Spleen (tissue), 11 donors: Measurements from ENCODE around the gene APP. TPM values are rescaled to one million over a fixed set of nuclear protein-coding genes. Genes with fewer than 3 reads are reported as not detected.

Experiments used
- DNase-seq: peaks from one replicate; pipeline ENCODE4 v3.0.0-alpha.2; 2020
- H3K27ac ChIP-seq, 8 donors: fragments of 200-600 bp; sonication (generic) in 7 of 8; 1 replicate in 4 of 8; 2 replicates in 4 of 8; pipeline versions ENCODE4 v1.5.0 to v1.8.0; 2016 to 2021; ENCODE audit warnings: inconsistent platforms in 4 of 8, mild to moderate bottlenecking in 4 of 8, moderate library complexity in 1 of 8
- H3K27me3 ChIP-seq, 7 donors: fragments of 200-600 bp; sonication (generic) in 6 of 7; replicated peaks in 1 of 7; 1 replicate in 4 of 7; 2 replicates in 3 of 7; pipeline versions ENCODE4 v1.5.0 to v1.8.0; 2016 to 2021; ENCODE audit warnings: inconsistent platforms in 3 of 7, mild to moderate bottlenecking in 1 of 7
- H3K36me3 ChIP-seq, 6 donors: fragments of 200-600 bp; sonication (generic) in 5 of 6; 1 replicate in 4 of 6; 2 replicates in 2 of 6; pipeline versions ENCODE4 v1.5.0 to v1.8.0; 2016 to 2021; ENCODE audit warnings: inconsistent platforms in 2 of 6
- H3K4me1 ChIP-seq, 6 donors: fragments of 200-600 bp; sonication (generic) in 5 of 6; 1 replicate in 3 of 6; 2 replicates in 3 of 6; pipeline versions ENCODE4 v1.5.0 to v1.8.0; 2016 to 2021; ENCODE audit warnings: inconsistent platforms in 3 of 6
- H3K4me3 ChIP-seq, 8 donors: fragments of 200-600 bp; sonication (generic) in 7 of 8; 1 replicate in 4 of 8; 2 replicates in 4 of 8; pipeline versions ENCODE4 v1.5.0 to v1.8.0; 2016 to 2021; ENCODE audit warnings: inconsistent platforms in 4 of 8, mild to moderate bottlenecking in 4 of 8, moderate library complexity in 2 of 8
- H3K9me3 ChIP-seq, 8 donors: fragments of 200-600 bp; sonication (generic) in 7 of 8; 1 replicate in 4 of 8; 2 replicates in 4 of 8; pipeline versions ENCODE4 v1.5.0 to v1.8.0; 2016 to 2021; ENCODE audit warnings: inconsistent platforms in 4 of 8
- CTCF ChIP-seq, 11 experiments: fragments of 200-600 bp in 7 of 11; fragments of 450-650 bp in 4 of 11; sonication (generic) in 4 of 11; IDR thresholded peaks in 8 of 11; conservative IDR thresholded peaks in 3 of 11; 1 replicate in 7 of 11; 2 replicates in 4 of 11; pipeline versions ENCODE4 v1.4.0 to v1.8.0; 2016 to 2021; ENCODE audit warnings: antibody characterized with exemption in 11 of 11, inconsistent platforms in 4 of 11, mild to moderate bottlenecking in 1 of 11
- POLR2A ChIP-seq, 3 donors: fragments of 450-650 bp; IDR thresholded peaks; one replicate each; pipeline ENCODE4 v1.5.1; 2017; ENCODE audit warnings: antibody characterized with exemption in 3 of 3, mild to moderate bottlenecking in 1 of 3
- POLR2AphosphoS5 ChIP-seq, 3 donors: sonication (generic); formaldehyde crosslinking; IDR thresholded peaks; one replicate each; pipeline ENCODE4 v1.5.1; 2017; ENCODE audit warnings: antibody characterized with exemption in 3 of 3
- WGBS, 5 donors: extraction: QIAGEN DNeasy Blood & Tissue Kit in 3 of 5; methylation state at CpG; one replicate each; pipeline versions ENCODE4 v1.1.5 to v1.1.7; 2013 to 2018; 5-methylcytosine and 5-hydroxymethylcytosine counted together
- intact Hi-C: fragments of 100-400 bp; cut with DNase I; formaldehyde crosslinking; loops from one replicate; pipeline ENCODE4 v1.15.0; 2023; ENCODE audit warnings: low total_unique reads
- polyA plus RNA-seq, 3 donors: library from polyadenylated mRNA; stranded (reverse); fragments of 200-250 nt; gene quantifications; one replicate each; pipeline ENCODE4 v1.2.1, GENCODE V29; 2013
- total RNA-seq, 7 donors: library from RNA; depleted of rRNA in 3 of 7; stranded (reverse); fragments of >200 nt in 3 of 7; fragmentation: NEBNext Ultra II Directional in 4 of 7; extraction: Animal tissue kit (Norgen Biotek cat#: 25700) in 4 of 7; gene quantifications; one replicate each; pipeline versions ENCODE4 v1.1.0 to v1.2.1, GENCODE V29; 2016 to 2021
- donor health status: healthy with polysubstance abuse.
- donor health status: DM: no; HTN: no; CAD: no; lungs with moderate emphysema.
- donor health status: DM: no; HTN: no; CAD: no.
- donor health status: Bipolar disorder and iron deficiency.
- donor health status: healthy.
- donor health status: DM: no; HTN: no; CAD: no.
- donor health status: DM: yes; HTN: yes; CAD: no.

APP gene
- total and polyA plus RNA-seq, 10 donors: 25.3 to 398 (median 282) TPM

- 82 to 98% (median 91%) methylated on average over 1 of the region's 1 CpG for WGBS, 5 donors
These were observed 175.8 kb downstream of the APP start for GRCh38 chr21:25994758-25995163.

GRCh38 chr21:25988738-25989137 lies 181.8 kb downstream of the APP start:
- H3K4me3 ChIP-seq: no peak overlapping the region
- TF ChIP-seq CTCF (IDR thresholded peaks at IDR 0.05 in 8 of 11, conservative IDR thresholded peaks at IDR 0.05 in 3 of 11) (no peak), POLR2A (IDR thresholded peaks at IDR 0.05) (no peak), POLR2AphosphoS5 (IDR thresholded peaks at IDR 0.05) (no peak)
- intact Hi-C loops: no loop called here
- H3K36me3 ChIP-seq: peaks cover 0 to 40% (median 0%) of the 10 kb centered on the region in 6 donors
- 92 to 98% (median 93%) methylated on average over 7 of the region's 7 CpGs for WGBS, 5 donors
- H3K27ac ChIP-seq: no peak overlapping the region
- H3K9me3 ChIP-seq: no peaks in the 10 kb centered on the region
- no peaks in the 10 kb centered on the region for H3K27me3 ChIP-seq
- peaks cover 0 to 14% (median 4%) of the 10 kb centered on the region in 6 donors for H3K4me1 ChIP-seq
- no peak for DNase-seq

More at GRCh38 chr21:25994758-25995163, 175.8 kb downstream of the APP start:
- H3K9me3 ChIP-seq: no peaks in the 10 kb centered on the region
- intact Hi-C loops: no loop called here
- H3K4me1 ChIP-seq: no peaks in the 10 kb centered on the region
- no peak overlapping the region for H3K27ac ChIP-seq
- H3K4me3 ChIP-seq: no peak overlapping the region
- no peak for TF ChIP-seq POLR2AphosphoS5 (IDR thresholded peaks at IDR 0.05)
- no peak for TF ChIP-seq POLR2A (IDR thresholded peaks at IDR 0.05)
- no peak for TF ChIP-seq CTCF (IDR thresholded peaks at IDR 0.05 in 8 of 11, conservative IDR thresholded peaks at IDR 0.05 in 3 of 11)
- H3K27me3 ChIP-seq: no peaks in the 10 kb centered on the region
- H3K36me3 ChIP-seq: peaks cover 0 to 69% (median 9%) of the 10 kb centered on the region in 6 donors
- DNase-seq: no peak

GRCh38 chr21:25987531-25987930 lies 183.0 kb downstream of the APP start:
- intact Hi-C loops: no loop called here
- H3K36me3 ChIP-seq: peaks cover 0 to 30% (median 0%) of the 10 kb centered on the region in 6 donors
- 90 to 99% (median 93%) methylated on average over 2 of the region's 2 CpGs for whole genome bisulfite sequencing, 5 donors

GRCh38 chr21:25986928-25987327 lies 183.6 kb downstream of the APP start:
- Histone ChIP-seq H3K36me3 (peaks cover 0 to 30% (median 0%) of the 10 kb centered on the region in 6 donors), H3K4me3 (no peak overlapping the region), H3K4me1 (peaks cover 0 to 18% (median 4%) of the 10 kb centered on the region in 6 donors), H3K27ac (peak overlapping the region in 3 of 8 donors; percentile 39 to 60 (median 60)), H3K9me3 (no peaks in the 10 kb centered on the region), H3K27me3 (no peaks in the 10 kb centered on the region)
- WGBS, 5 donors: 75 to 95% (median 91%) methylated on average over 2 of the region's 2 CpGs
- intact Hi-C loops: no loop called here
- no peak for DNase-seq
- TF ChIP-seq POLR2A (IDR thresholded peaks at IDR 0.05) (no peak), CTCF (IDR thresholded peaks at IDR 0.05 in 8 of 11, conservative IDR thresholded peaks at IDR 0.05 in 3 of 11) (no peak), POLR2AphosphoS5 (IDR thresholded peaks at IDR 0.05) (no peak)

More at GRCh38 chr21:25987531-25987930, 183.0 kb downstream of the APP start:
- Histone ChIP-seq H3K4me1 (peaks cover 0 to 18% (median 4%) of the 10 kb centered on the region in 6 donors), H3K27ac (no peak overlapping the region), H3K27me3 (no peaks in the 10 kb centered on the region), H3K9me3 (no peaks in the 10 kb centered on the region), H3K4me3 (no peak overlapping the region)
- no peak for TF ChIP-seq CTCF (IDR thresholded peaks at IDR 0.05 in 8 of 11, conservative IDR thresholded peaks at IDR 0.05 in 3 of 11)
- no peak for TF ChIP-seq POLR2A (IDR thresholded peaks at IDR 0.05)
- no peak for DNase-seq
